ENCODE measurements around the gene LARP4.

DNA sequence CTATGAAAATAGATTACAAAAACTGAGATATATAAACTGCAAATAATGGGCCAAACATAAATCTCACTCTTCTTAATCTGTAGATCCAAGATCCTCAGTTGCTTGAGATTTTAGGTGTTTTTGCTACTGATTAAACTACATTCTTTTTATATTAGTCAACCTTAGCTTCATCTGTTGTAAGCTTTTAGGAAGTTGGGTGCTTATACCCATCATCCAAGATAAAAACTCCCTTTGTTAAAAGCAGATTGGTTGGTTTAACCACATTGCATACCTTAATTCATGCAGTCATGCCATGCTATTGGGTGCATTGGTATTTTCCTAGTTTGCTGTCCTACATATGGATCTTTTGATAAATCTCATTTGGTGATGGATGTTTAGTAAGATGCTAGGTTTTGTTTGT, 57.9 kb downstream of the LARP4 start:
- TF ChIP-seq, protein P1, sequence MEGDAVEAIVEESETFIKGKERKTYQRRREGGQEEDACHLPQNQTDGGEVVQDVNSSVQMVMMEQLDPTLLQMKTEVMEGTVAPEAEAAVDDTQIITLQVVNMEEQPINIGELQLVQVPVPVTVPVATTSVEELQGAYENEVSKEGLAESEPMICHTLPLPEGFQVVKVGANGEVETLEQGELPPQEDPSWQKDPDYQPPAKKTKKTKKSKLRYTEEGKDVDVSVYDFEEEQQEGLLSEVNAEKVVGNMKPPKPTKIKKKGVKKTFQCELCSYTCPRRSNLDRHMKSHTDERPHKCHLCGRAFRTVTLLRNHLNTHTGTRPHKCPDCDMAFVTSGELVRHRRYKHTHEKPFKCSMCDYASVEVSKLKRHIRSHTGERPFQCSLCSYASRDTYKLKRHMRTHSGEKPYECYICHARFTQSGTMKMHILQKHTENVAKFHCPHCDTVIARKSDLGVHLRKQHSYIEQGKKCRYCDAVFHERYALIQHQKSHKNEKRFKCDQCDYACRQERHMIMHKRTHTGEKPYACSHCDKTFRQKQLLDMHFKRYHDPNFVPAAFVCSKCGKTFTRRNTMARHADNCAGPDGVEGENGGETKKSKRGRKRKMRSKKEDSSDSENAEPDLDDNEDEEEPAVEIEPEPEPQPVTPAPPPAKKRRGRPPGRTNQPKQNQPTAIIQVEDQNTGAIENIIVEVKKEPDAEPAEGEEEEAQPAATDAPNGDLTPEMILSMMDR (IDR thresholded peaks at IDR 0.05; ENCODE audit: insufficient read depth, low read length, poor library complexity, severe bottlenecking) = no peak
- no peak for TF ChIP-seq EZH2phosphoT487 (conservative IDR thresholded peaks at IDR 0.05; ENCODE audit: low read length)

Data from SU-DHL-6 (cell line).